HG03575 (cell line): ENCODE results near the gene DYNC1LI2.

Experiments
- ATAC-seq: cut with Tn5 transposase; IDR thresholded peaks from one replicate; pipeline ENCODE4 v1.9.1; 2021; ENCODE audit not compliant: unreplicated experiment, insufficient number of reproducible peaks, low FRiP score; ENCODE audit errors: extremely low read depth

The DYNC1LI2 gene

DNA sequence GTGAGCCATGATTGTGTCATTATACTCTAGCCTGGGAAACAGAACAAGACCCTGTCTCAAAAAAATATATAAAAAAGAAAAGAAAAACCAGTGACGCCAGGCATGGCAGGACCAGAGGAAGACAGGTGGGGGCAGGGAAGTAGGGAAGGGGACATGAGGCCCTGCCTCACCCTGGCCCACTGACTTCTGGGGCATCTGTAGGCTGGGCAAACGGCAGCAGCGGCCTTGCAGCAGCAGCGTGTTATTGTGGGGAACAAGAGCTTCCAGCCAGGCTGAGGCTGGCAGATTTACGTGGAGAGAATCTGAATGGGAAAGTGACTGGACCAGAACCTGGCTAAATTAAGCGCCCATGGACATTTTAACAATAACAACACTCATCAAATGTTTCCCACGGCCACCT is 74.2 kb downstream of the DYNC1LI2 start:
- no peak for ATAC-seq

DNA sequence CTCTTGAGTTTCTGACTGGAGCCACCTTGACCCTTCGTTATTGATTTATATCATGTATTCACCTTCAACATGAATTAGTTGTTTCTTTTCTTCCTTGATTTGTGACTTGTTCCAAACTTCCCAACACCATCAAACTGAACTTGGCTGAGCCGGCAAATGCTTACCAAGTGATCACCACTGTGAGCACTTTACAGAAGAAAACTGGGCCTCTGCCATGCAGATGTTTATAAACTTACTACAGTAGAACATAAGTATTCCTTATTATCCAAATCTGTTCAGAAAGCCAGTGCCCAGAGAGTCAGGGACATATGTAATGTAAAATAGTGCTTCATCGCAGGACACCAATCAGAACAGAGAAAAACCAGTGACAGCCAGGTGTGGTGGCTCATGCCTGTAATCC is 74.8 kb downstream of the DYNC1LI2 start:
- no peak for ATAC-seq

DNA sequence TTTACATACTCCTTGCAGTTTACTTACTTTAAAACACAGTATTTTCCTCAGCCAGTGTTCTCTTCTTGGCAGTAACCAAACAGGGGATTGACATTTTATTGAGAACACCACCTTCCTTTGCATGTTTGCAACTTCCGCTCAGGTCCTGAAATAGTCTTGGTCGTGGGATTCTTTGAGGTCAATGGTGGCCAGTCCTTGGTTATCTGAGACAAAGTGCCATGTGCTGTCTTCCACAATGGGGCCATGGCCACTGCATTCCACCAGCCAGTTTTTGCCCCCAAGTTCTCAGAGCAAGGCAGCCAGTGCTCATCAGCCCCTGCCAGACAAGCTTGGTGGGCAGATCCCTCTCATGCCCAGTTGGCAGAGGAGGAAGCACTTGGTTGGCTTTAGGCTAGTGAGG is 77.7 kb downstream of the DYNC1LI2 start:
- no peak for ATAC-seq
